Endothelial cell (in vitro differentiated cells): ENCODE measurements around the gene TRAPPC12. TPM values are rescaled to one million over a fixed set of nuclear protein-coding genes. Genes with fewer than 3 reads are reported as not detected.

ENCODE experiments used
- DNase-seq: peaks from one replicate; pipeline ENCODE4 v3.0.0; 2021; ENCODE audit warnings: low spot score
- H3K27ac Mint-ChIP-seq: one replicate; pipeline ENCODE4 v1.8.0; 2021; ENCODE audit warnings: mixed read lengths, inconsistent platforms; ENCODE audit not compliant: unreplicated experiment
- H3K27me3 Mint-ChIP-seq: one replicate; pipeline ENCODE4 v1.8.0; 2021; ENCODE audit warnings: mild to moderate bottlenecking, moderate library complexity, mixed read lengths, inconsistent platforms; ENCODE audit not compliant: unreplicated experiment
- H3K36me3 Mint-ChIP-seq: one replicate; pipeline ENCODE4 v1.8.0; 2021; ENCODE audit warnings: mild to moderate bottlenecking, low read depth, mixed read lengths, inconsistent platforms; ENCODE audit not compliant: unreplicated experiment
- H3K4me1 Mint-ChIP-seq: one replicate; pipeline ENCODE4 v1.8.0; 2021; ENCODE audit warnings: mild to moderate bottlenecking, mixed read lengths, inconsistent platforms; ENCODE audit not compliant: unreplicated experiment
- H3K4me3 Mint-ChIP-seq: one replicate; pipeline ENCODE4 v1.8.0; 2021; ENCODE audit warnings: mild to moderate bottlenecking, mixed read lengths, inconsistent platforms; ENCODE audit not compliant: unreplicated experiment
- H3K9me3 Mint-ChIP-seq: one replicate; pipeline ENCODE4 v1.8.0; 2021; ENCODE audit warnings: mixed read lengths, inconsistent platforms; ENCODE audit not compliant: unreplicated experiment
- total RNA-seq: library from RNA; stranded (reverse); fragmentation: NEBNext Ultra II Directional; extraction: Animal tissue kit (Norgen Biotek cat#: 25700); gene quantifications from one replicate; pipeline ENCODE4 v1.2.1, GENCODE V29; 2021; ENCODE audit not compliant: unreplicated experiment
- TF ChIP-seq, protein P1 (sequence below): fragments of 200-600 bp; sonication (generic); IDR thresholded peaks from one replicate; pipeline ENCODE4 v1.5.0; 2021; ENCODE audit warnings: antibody characterized with exemption; ENCODE audit not compliant: unreplicated experiment

TRAPPC12 gene
- total RNA-seq, 1 donor from 2014 or later, result 105 TPM

DNA sequence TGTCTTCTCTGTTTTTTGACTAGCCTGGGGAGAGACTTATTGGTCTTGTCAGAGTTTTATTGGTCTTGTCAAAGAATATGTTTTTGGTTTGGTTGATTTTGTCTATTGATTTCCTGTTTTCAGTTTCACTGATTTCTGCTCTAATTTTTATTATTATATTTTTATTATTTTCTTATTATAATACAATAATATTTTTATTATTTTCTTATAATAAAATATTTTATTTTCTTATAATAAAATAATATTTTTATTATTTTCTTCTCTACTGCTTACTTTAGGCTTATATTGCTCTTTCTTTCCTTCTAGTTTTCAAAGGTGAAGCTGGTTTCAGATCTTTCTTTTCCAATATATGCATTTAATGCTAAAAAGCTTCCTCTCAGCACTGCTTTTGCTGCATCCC is 62.0 kb downstream of the TRAPPC12 start:
- no peak for DNase-seq
- peaks cover 25% of the 10 kb centered on the region for H3K36me3 Mint-ChIP-seq
- TF ChIP-seq, protein P1, sequence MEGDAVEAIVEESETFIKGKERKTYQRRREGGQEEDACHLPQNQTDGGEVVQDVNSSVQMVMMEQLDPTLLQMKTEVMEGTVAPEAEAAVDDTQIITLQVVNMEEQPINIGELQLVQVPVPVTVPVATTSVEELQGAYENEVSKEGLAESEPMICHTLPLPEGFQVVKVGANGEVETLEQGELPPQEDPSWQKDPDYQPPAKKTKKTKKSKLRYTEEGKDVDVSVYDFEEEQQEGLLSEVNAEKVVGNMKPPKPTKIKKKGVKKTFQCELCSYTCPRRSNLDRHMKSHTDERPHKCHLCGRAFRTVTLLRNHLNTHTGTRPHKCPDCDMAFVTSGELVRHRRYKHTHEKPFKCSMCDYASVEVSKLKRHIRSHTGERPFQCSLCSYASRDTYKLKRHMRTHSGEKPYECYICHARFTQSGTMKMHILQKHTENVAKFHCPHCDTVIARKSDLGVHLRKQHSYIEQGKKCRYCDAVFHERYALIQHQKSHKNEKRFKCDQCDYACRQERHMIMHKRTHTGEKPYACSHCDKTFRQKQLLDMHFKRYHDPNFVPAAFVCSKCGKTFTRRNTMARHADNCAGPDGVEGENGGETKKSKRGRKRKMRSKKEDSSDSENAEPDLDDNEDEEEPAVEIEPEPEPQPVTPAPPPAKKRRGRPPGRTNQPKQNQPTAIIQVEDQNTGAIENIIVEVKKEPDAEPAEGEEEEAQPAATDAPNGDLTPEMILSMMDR, result no peak
- H3K27ac Mint-ChIP-seq, result no peak overlapping the region
- no peaks in the 10 kb centered on the region for H3K9me3 Mint-ChIP-seq
- peaks cover 44% of the 10 kb centered on the region for H3K4me1 Mint-ChIP-seq
- no peak overlapping the region for H3K4me3 Mint-ChIP-seq
- H3K27me3 Mint-ChIP-seq, result peaks cover 8% of the 10 kb centered on the region

DNA sequence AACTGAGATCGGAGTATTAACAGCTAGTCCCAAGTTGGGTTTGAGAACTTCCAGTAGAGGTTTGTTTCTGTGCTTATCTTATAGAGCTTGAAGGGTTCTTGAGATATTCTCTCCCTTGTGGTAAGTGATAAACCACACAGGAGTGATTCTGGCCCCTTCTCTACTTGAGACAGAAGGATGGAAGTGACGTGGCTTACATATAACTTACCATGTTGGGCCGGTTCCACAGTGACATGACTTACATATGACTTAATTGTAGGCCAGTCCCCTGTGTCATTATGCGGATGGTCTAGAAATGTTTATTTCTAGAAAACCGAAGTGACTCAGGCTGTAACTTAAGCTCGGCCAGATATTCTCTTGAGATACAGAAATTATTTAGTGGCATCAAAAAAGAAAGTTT is 62.7 kb downstream of the TRAPPC12 start:
- H3K36me3 Mint-ChIP-seq, result peaks cover 25% of the 10 kb centered on the region
- peaks cover 9% of the 10 kb centered on the region for H3K27me3 Mint-ChIP-seq
- TF ChIP-seq, protein P1, result no peak
- H3K9me3 Mint-ChIP-seq, result no peaks in the 10 kb centered on the region
- peaks cover 50% of the 10 kb centered on the region for H3K4me1 Mint-ChIP-seq
- H3K27ac Mint-ChIP-seq, result no peak overlapping the region
- no peak overlapping the region for H3K4me3 Mint-ChIP-seq
- DNase-seq, result no peak

DNA sequence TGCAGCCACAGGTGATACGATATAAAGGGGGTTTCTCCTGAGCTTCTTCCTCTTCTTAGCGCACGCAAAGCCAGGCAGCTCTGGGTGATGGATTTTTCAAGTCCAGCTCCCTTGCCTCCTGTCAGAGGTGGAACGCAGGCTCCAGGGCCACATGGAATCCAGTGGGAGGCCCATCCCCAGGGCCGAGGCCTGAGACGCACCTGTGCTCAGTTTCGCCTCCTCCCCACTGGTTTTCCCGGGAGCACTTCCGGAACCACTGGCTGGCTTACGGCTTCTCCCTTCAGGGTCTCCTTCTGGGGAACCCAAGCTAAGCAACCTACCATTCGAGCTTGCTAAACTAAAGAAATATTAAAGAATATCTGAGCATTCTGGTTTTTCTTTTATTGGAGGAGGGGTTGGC is 63.6 kb downstream of the TRAPPC12 start:
- TF ChIP-seq, protein P1, result no peak
- Mint-ChIP-seq H3K9me3 (no peaks in the 10 kb centered on the region), H3K27ac (no peak overlapping the region), H3K27me3 (peaks cover 10% of the 10 kb centered on the region), H3K36me3 (peaks cover 25% of the 10 kb centered on the region), H3K4me3 (peak overlapping the region; percentile 23), H3K4me1 (peaks cover 59% of the 10 kb centered on the region)
- DNase-seq, result no peak

DNA sequence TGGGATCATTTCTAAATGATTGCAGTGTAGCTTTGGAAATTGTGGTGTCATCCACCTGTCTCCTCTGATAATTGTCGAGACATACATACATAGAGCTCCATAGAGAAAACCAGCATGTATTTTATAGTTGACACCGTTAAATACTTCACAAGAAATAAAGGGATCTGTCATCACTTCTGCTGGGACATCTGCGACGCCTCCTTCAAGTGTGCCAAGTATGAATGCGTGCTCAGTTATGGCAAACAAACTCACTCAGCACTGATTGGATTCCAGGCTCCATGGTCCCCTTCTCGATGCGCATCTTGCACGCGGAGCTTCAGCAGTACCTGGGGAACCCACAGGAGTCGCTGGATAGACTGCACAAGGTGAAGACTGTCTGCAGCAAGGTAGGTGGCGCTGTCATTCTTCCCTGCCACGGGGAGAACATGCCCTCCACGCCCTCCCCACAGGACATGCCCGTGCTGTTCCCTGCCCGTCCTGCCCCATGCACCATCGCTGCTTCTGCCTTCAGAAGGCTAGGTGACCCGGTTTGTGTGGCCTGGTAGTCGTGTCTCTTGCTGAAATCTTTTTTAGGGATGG is 64.1 kb downstream of the TRAPPC12 start:
- Mint-ChIP-seq H3K36me3 (peaks cover 26% of the 10 kb centered on the region), H3K4me1 (peaks cover 64% of the 10 kb centered on the region), H3K9me3 (no peaks in the 10 kb centered on the region), H3K27ac (no peak overlapping the region), H3K4me3 (peak overlapping the region; percentile 24), H3K27me3 (peaks cover 8% of the 10 kb centered on the region)
- DNase-seq, result no peak
- TF ChIP-seq, protein P1, result no peak

DNA sequence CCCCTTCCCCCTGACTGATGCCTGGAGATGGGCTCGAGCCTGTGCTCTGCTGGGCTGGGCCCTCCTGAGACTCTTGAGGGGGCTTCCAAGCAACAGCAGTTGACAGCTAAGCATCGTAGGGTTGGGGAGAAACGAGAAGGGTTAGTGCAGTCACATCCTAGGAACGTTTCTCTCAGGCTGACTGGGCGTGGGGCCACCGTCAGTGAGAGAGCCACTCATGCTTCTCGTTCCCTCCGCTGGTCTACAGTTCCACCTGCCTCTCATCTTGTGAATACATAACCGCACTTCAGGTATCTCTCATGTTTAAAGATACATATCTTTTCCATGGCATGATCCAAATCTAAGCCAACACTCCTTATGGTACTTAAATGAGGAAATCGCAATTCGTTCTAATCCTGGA is 66.4 kb downstream of the TRAPPC12 start:
- Mint-ChIP-seq H3K27me3 (peaks cover 7% of the 10 kb centered on the region), H3K27ac (no peak overlapping the region), H3K9me3 (no peaks in the 10 kb centered on the region), H3K4me1 (peaks cover 58% of the 10 kb centered on the region), H3K36me3 (peaks cover 34% of the 10 kb centered on the region), H3K4me3 (peak overlapping the region; percentile 37)
- DNase-seq, result no peak
- TF ChIP-seq, protein P1, result no peak
